ENCODE measurements around the gene CAST. TPM values are rescaled to one million over a fixed set of nuclear protein-coding genes. Genes with fewer than 3 reads are reported as not detected.

Gene CAST
- total RNA-seq, 2 experiments from 2014 or later: 40.5 to 90.1 TPM

DNA sequence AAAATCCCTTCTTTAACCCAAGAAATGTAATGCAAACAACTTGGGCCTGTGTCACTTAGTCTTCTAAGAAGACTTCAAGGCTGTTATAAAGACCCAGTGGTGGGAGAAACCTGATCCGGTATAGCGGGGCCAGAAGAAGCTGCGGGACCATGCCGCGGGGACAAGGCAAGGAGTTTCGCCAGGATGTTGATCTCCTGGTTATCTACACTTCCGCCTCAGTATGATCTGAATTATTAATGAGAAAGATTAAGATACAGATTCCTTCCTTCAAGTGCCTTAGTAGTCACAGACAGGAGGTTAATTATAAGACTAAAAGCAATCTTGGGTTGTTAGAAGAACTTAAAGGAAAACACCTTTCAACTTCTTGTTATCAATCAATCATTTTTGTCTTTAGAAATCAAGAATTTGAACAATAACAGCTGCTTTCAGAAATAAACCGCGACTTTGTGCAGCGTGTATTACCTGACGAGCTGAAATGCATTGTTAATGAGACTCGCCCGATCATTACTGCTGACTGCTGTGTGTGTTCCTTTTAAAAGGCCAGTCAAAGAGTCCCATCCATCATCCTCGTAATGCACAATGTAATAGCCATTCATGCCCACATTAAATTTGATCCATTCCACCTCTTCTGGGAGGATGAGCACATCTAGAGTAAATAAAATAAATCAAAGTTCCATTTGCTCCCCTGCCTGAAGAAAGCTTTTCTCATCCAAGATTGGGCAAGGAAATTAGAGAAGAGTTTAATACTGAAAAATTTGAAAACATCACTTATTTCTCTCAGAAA is 123.3 kb downstream of the CAST start:
- TSS peak; percentile 13 for BruUV-seq (replicated peaks)
- no peak overlapping the region for H3K4me2 ChIP-seq (ENCODE audit: low read length)
- no peak overlapping the region for H3K4me3 ChIP-seq (ENCODE audit: low read depth, low read length, poor library complexity, severe bottlenecking)

DNA sequence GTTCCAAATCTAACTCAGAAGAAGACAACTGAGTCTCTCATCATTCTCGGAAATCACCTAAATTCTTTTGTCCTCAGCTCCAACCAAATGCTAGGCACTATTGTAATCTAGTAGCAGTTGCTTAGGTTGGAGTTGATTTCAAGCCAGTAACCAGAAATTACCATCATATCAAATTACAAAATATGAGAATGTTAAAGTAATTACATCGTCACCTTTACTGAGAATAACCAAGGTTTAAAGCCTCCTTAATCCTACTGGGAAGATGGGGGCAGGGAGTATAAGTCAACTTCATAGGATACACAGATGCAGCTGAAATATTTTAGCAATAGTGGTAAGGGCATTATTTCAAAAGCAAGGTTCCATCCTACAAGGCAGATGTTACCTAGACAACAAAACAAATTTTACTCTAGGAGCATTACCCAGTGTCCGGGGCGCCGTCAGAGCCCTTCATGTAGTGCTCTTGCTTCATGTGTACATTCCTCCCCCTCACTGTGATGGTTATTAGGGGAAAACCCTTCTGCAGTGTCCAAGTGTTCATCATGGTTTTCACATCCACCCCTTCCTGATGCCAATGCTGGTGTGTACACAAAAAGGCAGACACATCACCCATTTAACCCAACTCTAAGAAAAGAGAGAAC is 126.1 kb downstream of the CAST start:
- Histone ChIP-seq H3K36me3 (ENCODE audit: insufficient read depth, low read length) (peaks cover 96% of the 10 kb centered on the region), H3K9me2 (ENCODE audit: insufficient read depth, low read length) (no peaks in the 10 kb centered on the region; the same call in 1 of the 2 replicates), H3K27ac (ENCODE audit: low read depth, low read length, poor library complexity, severe bottlenecking) (no peak overlapping the region), H4K20me1 (ENCODE audit: insufficient read depth, low read length) (no peaks in the 10 kb centered on the region), H3K79me2 (ENCODE audit: insufficient read depth, low read depth, low read length) (no peaks in the 10 kb centered on the region), H3K4me2 (ENCODE audit: low read length) (no peak overlapping the region), H2AFZ (ENCODE audit: low read length) (no peak overlapping the region), H3K4me3 (ENCODE audit: low read depth, low read length, poor library complexity, severe bottlenecking) (no peak overlapping the region), H3K4me1 (ENCODE audit: insufficient read depth, low read length, poor library complexity, severe bottlenecking) (no peaks in the 10 kb centered on the region), H3K9me3 (ENCODE audit: low read length) (no peaks in the 10 kb centered on the region)
- no peak for DNase-seq (ENCODE audit: low spot score)
- CTCF ChIA-PET (ENCODE audit: unreplicated experiment): no interaction called here
- intact Hi-C loops (cut with micrococcal nuclease; ENCODE audit: unreplicated experiment): no loop called here
- POLR2A ChIA-PET: no interaction called here
- BruUV-seq (replicated peaks): no TSS peak
- TF ChIP-seq, protein P1, sequence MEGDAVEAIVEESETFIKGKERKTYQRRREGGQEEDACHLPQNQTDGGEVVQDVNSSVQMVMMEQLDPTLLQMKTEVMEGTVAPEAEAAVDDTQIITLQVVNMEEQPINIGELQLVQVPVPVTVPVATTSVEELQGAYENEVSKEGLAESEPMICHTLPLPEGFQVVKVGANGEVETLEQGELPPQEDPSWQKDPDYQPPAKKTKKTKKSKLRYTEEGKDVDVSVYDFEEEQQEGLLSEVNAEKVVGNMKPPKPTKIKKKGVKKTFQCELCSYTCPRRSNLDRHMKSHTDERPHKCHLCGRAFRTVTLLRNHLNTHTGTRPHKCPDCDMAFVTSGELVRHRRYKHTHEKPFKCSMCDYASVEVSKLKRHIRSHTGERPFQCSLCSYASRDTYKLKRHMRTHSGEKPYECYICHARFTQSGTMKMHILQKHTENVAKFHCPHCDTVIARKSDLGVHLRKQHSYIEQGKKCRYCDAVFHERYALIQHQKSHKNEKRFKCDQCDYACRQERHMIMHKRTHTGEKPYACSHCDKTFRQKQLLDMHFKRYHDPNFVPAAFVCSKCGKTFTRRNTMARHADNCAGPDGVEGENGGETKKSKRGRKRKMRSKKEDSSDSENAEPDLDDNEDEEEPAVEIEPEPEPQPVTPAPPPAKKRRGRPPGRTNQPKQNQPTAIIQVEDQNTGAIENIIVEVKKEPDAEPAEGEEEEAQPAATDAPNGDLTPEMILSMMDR (conservative IDR thresholded peaks at IDR 0.05; ENCODE audit: low read length): no peak
- TF ChIP-seq EZH2phosphoT487 (IDR thresholded peaks at IDR 0.05; ENCODE audit: borderline replicate concordance, low read depth, low read length): no peak

More for the DNA sequence above, 123.3 kb downstream of the CAST start:
- Histone ChIP-seq H4K20me1 (ENCODE audit: insufficient read depth, low read length) (no peaks in the 10 kb centered on the region), H3K9me3 (ENCODE audit: low read length) (no peaks in the 10 kb centered on the region), H3K27ac (ENCODE audit: low read depth, low read length, poor library complexity, severe bottlenecking) (no peak overlapping the region), H3K4me1 (ENCODE audit: insufficient read depth, low read length, poor library complexity, severe bottlenecking) (no peaks in the 10 kb centered on the region), H2AFZ (ENCODE audit: low read length) (no peak overlapping the region), H3K9me2 (ENCODE audit: insufficient read depth, low read length) (no peaks in the 10 kb centered on the region; the same call in 1 of the 2 replicates), H3K36me3 (ENCODE audit: insufficient read depth, low read length) (peaks cover 97% of the 10 kb centered on the region), H3K79me2 (ENCODE audit: insufficient read depth, low read depth, low read length) (no peaks in the 10 kb centered on the region)
- TF ChIP-seq EZH2phosphoT487 (IDR thresholded peaks at IDR 0.05; ENCODE audit: borderline replicate concordance, low read depth, low read length): no peak
- TF ChIP-seq, protein P1 (conservative IDR thresholded peaks at IDR 0.05; ENCODE audit: low read length): no peak
- POLR2A ChIA-PET: interaction anchor here (0.6 to 1.4 kb wide), 7 partner anchors 19 to 240 kb away, joined by 3 to 5 read pairs (median 4); partner anchors contain the start of gene ERAP1
- CTCF ChIA-PET (ENCODE audit: unreplicated experiment): no interaction called here
- DNase-seq (ENCODE audit: low spot score): no peak
- intact Hi-C loops (cut with micrococcal nuclease; ENCODE audit: unreplicated experiment): no loop called here

All from OCI-LY7 (cell line).